SK-N-SH treated with all-trans-retinoic acid at 6 μM for 48 hours (cell line): ENCODE data around the gene ZBTB39.

Source experiments
- ATAC-seq: fragments of 200-7000 bp; cut with Tn5 transposase; 3 replicates; pipeline ENCODE4 v1.9.1; 2020; ENCODE audit warnings: mild to moderate bottlenecking, moderate library complexity
- ARNTL ChIP-seq: fragments of 450-650 bp; formaldehyde crosslinking; IDR thresholded peaks from 2 replicates; pipeline ENCODE4 v1.5.0; 2020; ENCODE audit warnings: low read depth, mild to moderate bottlenecking, moderate library complexity, borderline replicate concordance
- BACH2 ChIP-seq: fragments of 250-450 bp; sonication (Bioruptor Pico); IDR thresholded peaks from 2 replicates; pipeline ENCODE4 v1.9.0; 2021; ENCODE audit warnings: mild to moderate bottlenecking, borderline replicate concordance
- CSDC2 ChIP-seq: fragments of 250-450 bp; sonication (Bioruptor Pico); IDR thresholded peaks from 2 replicates; pipeline ENCODE4 v1.5.0; 2020; ENCODE audit warnings: mild to moderate bottlenecking, moderate library complexity
- CSRNP3 ChIP-seq: fragments of 250-450 bp; sonication (Bioruptor Pico); IDR thresholded peaks from 2 replicates; pipeline ENCODE4 v1.5.1; 2021; ENCODE audit warnings: mild to moderate bottlenecking, moderate library complexity
- ESRRG ChIP-seq: fragments of 250-450 bp; sonication (Bioruptor Pico); IDR thresholded peaks from 2 replicates; pipeline ENCODE4 v1.6.1; 2021; ENCODE audit warnings: mild to moderate bottlenecking
- GLIS3 ChIP-seq: fragments of 250-450 bp; sonication (Bioruptor Pico); IDR thresholded peaks from 2 replicates; pipeline ENCODE4 v1.5.0; 2020; ENCODE audit warnings: mild to moderate bottlenecking, moderate library complexity
- ISL1 ChIP-seq: fragments of 250-450 bp; sonication (Bioruptor Pico); IDR thresholded peaks from 2 replicates; pipeline ENCODE4 v2.1.2; 2022; ENCODE audit warnings: mild to moderate bottlenecking, moderate library complexity
- OSR1 ChIP-seq: fragments of 250-450 bp; sonication (Bioruptor Pico); IDR thresholded peaks from 2 replicates; pipeline ENCODE4 v1.8.0; 2022; ENCODE audit warnings: moderate library complexity, mild to moderate bottlenecking, inconsistent platforms
- RARB ChIP-seq: fragments of 250-450 bp; sonication (Bioruptor Pico); IDR thresholded peaks from 2 replicates; pipeline ENCODE4 v1.8.0; 2021; ENCODE audit warnings: mild to moderate bottlenecking, moderate library complexity
- SNAI2 ChIP-seq: fragments of 250-450 bp; sonication (Bioruptor Pico); IDR thresholded peaks from 2 replicates; pipeline ENCODE4 v1.5.0; 2020; ENCODE audit warnings: mild to moderate bottlenecking, moderate library complexity
- TCF4 ChIP-seq: fragments of 250-450 bp; sonication (Bioruptor Pico); IDR thresholded peaks from 2 replicates; pipeline ENCODE4 v1.8.0; 2021; ENCODE audit warnings: mild to moderate bottlenecking, moderate library complexity, borderline replicate concordance
- TOX ChIP-seq: fragments of 250-450 bp; sonication (Bioruptor Pico); IDR thresholded peaks from 2 replicates; pipeline ENCODE4 v1.8.0; 2021; ENCODE audit warnings: mild to moderate bottlenecking, moderate library complexity, borderline replicate concordance
- TSHZ2 ChIP-seq: fragments of 250-450 bp; sonication (Bioruptor Pico); IDR thresholded peaks from 2 replicates; pipeline ENCODE4 v1.5.0; 2020; ENCODE audit warnings: mild to moderate bottlenecking, moderate library complexity
- ZC3H10 ChIP-seq: fragments of 250-450 bp; sonication (Bioruptor Pico); IDR thresholded peaks from 2 replicates; pipeline ENCODE4 v1.5.1; 2021; ENCODE audit warnings: mild to moderate bottlenecking, moderate library complexity
- ZFP3 ChIP-seq: fragments of 250-450 bp; sonication (Bioruptor Pico); IDR thresholded peaks from 2 replicates; pipeline ENCODE4 v1.5.0; 2020; ENCODE audit warnings: mild to moderate bottlenecking, moderate library complexity
- ZFP30 ChIP-seq: fragments of 450-650 bp; formaldehyde crosslinking; IDR thresholded peaks from 2 replicates; pipeline ENCODE4 v1.5.0; 2022; ENCODE audit warnings: mild to moderate bottlenecking, moderate library complexity
- ZNF565 ChIP-seq: fragments of 450-650 bp; formaldehyde crosslinking; conservative IDR thresholded peaks from 2 replicates; pipeline ENCODE4 v1.5.0; 2020; ENCODE audit warnings: low read depth, mild to moderate bottlenecking, moderate library complexity
- ZNF70 ChIP-seq: fragments of 450-650 bp; formaldehyde crosslinking; IDR thresholded peaks from 2 replicates; pipeline ENCODE4 v1.5.0; 2020; ENCODE audit warnings: mild to moderate bottlenecking, moderate library complexity
- ZNF8 ChIP-seq: fragments of 450-650 bp; formaldehyde crosslinking; IDR thresholded peaks from 2 replicates; pipeline ENCODE4 v1.5.0; 2020; ENCODE audit warnings: mild to moderate bottlenecking, moderate library complexity
- TF ChIP-seq, protein P1 (sequence below): fragments of 250-450 bp; sonication (Bioruptor Pico); IDR thresholded peaks from 2 replicates; pipeline ENCODE4 v1.5.1; 2020; ENCODE audit warnings: low read depth, mild to moderate bottlenecking, moderate library complexity
- TF ChIP-seq, protein P2 (sequence below): fragments of 250-450 bp; sonication (Bioruptor Pico); IDR thresholded peaks from 2 replicates; pipeline ENCODE4 v1.8.0; 2021; ENCODE audit warnings: low read depth, mild to moderate bottlenecking, moderate library complexity, borderline replicate concordance
- TF ChIP-seq, protein P3 (sequence below): fragments of 250-450 bp; sonication (Bioruptor Pico); IDR thresholded peaks from 2 replicates; pipeline ENCODE4 v1.8.0; 2020; ENCODE audit warnings: mild to moderate bottlenecking, moderate library complexity, borderline replicate concordance

Gene ZBTB39

GRCh38 chr12:57033431-57033830, 27.1 kb upstream of the ZBTB39 start:
- ATAC-seq = peak; percentile 34; the same call in 1 of the 3 replicates
- TF ChIP-seq ZFP3 (CRISPR knock-in tag) (no peak), ZNF70 (CRISPR knock-in tag) (no peak), TSHZ2 (no peak), RARB (CRISPR knock-in tag) (no peak), OSR1 (CRISPR knock-in tag) (no peak), TCF4 (CRISPR knock-in tag) (no peak), ESRRG (CRISPR knock-in tag) (no peak), ARNTL (CRISPR knock-in tag) (no peak), ISL1 (no peak), TOX (CRISPR knock-in tag) (no peak), CSRNP3 (CRISPR knock-in tag) (no peak), ZFP30 (CRISPR knock-in tag) (no peak), CSDC2 (CRISPR knock-in tag) (no peak), SNAI2 (CRISPR knock-in tag) (no peak), ZNF8 (no peak), ZNF565 (CRISPR knock-in tag) (no peak)
- TF ChIP-seq, protein P1, sequence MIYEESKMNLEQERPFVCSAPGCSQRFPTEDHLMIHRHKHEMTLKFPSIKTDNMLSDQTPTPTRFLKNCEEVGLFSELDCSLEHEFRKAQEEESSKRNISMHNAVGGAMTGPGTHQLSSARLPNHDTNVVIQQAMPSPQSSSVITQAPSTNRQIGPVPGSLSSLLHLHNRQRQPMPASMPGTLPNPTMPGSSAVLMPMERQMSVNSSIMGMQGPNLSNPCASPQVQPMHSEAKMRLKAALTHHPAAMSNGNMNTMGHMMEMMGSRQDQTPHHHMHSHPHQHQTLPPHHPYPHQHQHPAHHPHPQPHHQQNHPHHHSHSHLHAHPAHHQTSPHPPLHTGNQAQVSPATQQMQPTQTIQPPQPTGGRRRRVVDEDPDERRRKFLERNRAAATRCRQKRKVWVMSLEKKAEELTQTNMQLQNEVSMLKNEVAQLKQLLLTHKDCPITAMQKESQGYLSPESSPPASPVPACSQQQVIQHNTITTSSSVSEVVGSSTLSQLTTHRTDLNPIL (CRISPR knock-in tag) = no peak
- TF ChIP-seq, protein P2, sequence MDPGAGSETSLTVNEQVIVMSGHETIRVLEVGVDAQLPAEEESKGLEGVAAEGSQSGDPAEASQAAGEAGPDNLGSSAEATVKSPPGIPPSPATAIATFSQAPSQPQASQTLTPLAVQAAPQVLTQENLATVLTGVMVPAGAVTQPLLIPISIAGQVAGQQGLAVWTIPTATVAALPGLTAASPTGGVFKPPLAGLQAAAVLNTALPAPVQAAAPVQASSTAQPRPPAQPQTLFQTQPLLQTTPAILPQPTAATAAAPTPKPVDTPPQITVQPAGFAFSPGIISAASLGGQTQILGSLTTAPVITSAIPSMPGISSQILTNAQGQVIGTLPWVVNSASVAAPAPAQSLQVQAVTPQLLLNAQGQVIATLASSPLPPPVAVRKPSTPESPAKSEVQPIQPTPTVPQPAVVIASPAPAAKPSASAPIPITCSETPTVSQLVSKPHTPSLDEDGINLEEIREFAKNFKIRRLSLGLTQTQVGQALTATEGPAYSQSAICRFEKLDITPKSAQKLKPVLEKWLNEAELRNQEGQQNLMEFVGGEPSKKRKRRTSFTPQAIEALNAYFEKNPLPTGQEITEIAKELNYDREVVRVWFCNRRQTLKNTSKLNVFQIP (CRISPR knock-in tag) = no peak
- TF ChIP-seq, all 23 proteins: peak for 0

DNA sequence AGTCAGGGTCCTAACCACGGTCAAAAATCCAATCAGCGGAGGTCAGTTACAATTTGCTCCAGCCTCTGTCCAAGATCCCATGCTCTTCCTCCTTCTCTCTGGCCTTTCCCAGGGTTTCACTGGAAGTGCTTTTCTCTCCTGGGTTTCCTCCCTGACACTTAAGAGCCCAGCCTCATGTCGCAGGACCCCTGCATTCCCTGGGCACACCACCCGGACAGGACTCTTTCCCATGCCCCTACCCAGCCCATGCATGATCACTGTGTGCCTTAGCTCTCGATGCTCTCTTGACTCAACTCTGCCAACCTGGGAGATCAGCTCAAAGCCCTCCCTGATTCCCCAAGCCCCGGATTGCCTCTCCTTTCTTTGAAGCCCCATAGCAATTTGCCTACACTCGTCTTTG, 25.4 kb upstream of the ZBTB39 start:
- no peak for ATAC-seq
- TF ChIP-seq ZC3H10 = no peak

GRCh38 chr12:57031138-57031725, 24.9 kb upstream of the ZBTB39 start:
- no peak for TF ChIP-seq ZFP30 (CRISPR knock-in tag)
- TF ChIP-seq ISL1 = no peak
- TF ChIP-seq ZC3H10 = no peak
- no peak for TF ChIP-seq CSDC2 (CRISPR knock-in tag)
- TF ChIP-seq GLIS3 = no peak
- TF ChIP-seq BACH2 (CRISPR knock-in tag) = no peak
- no peak for TF ChIP-seq TOX (CRISPR knock-in tag)
- TF ChIP-seq, protein P3, sequence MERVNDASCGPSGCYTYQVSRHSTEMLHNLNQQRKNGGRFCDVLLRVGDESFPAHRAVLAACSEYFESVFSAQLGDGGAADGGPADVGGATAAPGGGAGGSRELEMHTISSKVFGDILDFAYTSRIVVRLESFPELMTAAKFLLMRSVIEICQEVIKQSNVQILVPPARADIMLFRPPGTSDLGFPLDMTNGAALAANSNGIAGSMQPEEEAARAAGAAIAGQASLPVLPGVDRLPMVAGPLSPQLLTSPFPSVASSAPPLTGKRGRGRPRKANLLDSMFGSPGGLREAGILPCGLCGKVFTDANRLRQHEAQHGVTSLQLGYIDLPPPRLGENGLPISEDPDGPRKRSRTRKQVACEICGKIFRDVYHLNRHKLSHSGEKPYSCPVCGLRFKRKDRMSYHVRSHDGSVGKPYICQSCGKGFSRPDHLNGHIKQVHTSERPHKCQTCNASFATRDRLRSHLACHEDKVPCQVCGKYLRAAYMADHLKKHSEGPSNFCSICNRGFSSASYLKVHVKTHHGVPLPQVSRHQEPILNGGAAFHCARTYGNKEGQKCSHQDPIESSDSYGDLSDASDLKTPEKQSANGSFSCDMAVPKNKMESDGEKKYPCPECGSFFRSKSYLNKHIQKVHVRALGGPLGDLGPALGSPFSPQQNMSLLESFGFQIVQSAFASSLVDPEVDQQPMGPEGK (CRISPR knock-in tag) = no peak
- TF ChIP-seq ESRRG (CRISPR knock-in tag) = no peak
- no peak for TF ChIP-seq ZNF70 (CRISPR knock-in tag)
- no peak for TF ChIP-seq SNAI2 (CRISPR knock-in tag)
- TF ChIP-seq, protein P1 (CRISPR knock-in tag) = no peak
- TF ChIP-seq TSHZ2 = no peak
- TF ChIP-seq, all 23 proteins: peak for 0

More at GRCh38 chr12:57031138-57031725, 24.9 kb upstream of the ZBTB39 start:
- ATAC-seq = no peak
